ENCODE measurements around the gene SLC16A7. TPM values are rescaled to one million over a fixed set of nuclear protein-coding genes. Genes with fewer than 3 reads are reported as not detected.

Gene SLC16A7
- total RNA-seq, 4 donors from 2014 or later: 20.8 to 31.0 (median 28.3) TPM

GRCh38 chr12:59627582-59627981, 31.8 kb downstream of the SLC16A7 start:
- H3K4me3 ChIP-seq (ENCODE audit: low read depth, poor library complexity, severe bottlenecking): no peak overlapping the region
- DNase-seq (ENCODE audit: low spot score in 2 of 2): no peak
- intact Hi-C loops (cut with DNase I; ENCODE audit: low total_unique reads): no loop called here
- TF ChIP-seq CTCF (IDR thresholded peaks at IDR 0.05): no peak
- TF ChIP-seq POLR2A (IDR thresholded peaks at IDR 0.05): no peak

- 91% methylated on average over 3 of the region's 3 CpGs for WGBS, 2 donors
- intact Hi-C loops (cut with DNase I; ENCODE audit: low total_unique reads): no loop called here
- DNase-seq (ENCODE audit: low spot score in 2 of 2): no peak
- H3K4me3 ChIP-seq (ENCODE audit: low read depth, poor library complexity, severe bottlenecking): no peak overlapping the region
- TF ChIP-seq CTCF (IDR thresholded peaks at IDR 0.05) (no peak), POLR2A (IDR thresholded peaks at IDR 0.05) (no peak)
These were observed 34.1 kb downstream of the SLC16A7 start for GRCh38 chr12:59629890-59630289.

- 16 to 29% methylated on average over 1 of the region's 1 CpG for WGBS, 2 donors
- no peak for DNase-seq (ENCODE audit: low spot score in 2 of 2)
- H3K4me3 ChIP-seq (ENCODE audit: low read depth, poor library complexity, severe bottlenecking): no peak overlapping the region
- TF ChIP-seq CTCF (IDR thresholded peaks at IDR 0.05) (no peak), POLR2A (IDR thresholded peaks at IDR 0.05) (no peak)
- intact Hi-C loops (cut with DNase I; ENCODE audit: low total_unique reads): no loop called here
These were observed 36.6 kb downstream of the SLC16A7 start for GRCh38 chr12:59632408-59632807.

GRCh38 chr12:59634254-59634653, 38.4 kb downstream of the SLC16A7 start:
- 66 to 89% methylated on average over 1 of the region's 1 CpG for WGBS, 2 donors
- intact Hi-C loops (cut with DNase I; ENCODE audit: low total_unique reads): no loop called here
- no peak overlapping the region for H3K4me3 ChIP-seq (ENCODE audit: low read depth, poor library complexity, severe bottlenecking)
- no peak for TF ChIP-seq CTCF (IDR thresholded peaks at IDR 0.05)
- no peak for TF ChIP-seq POLR2A (IDR thresholded peaks at IDR 0.05)
- DNase-seq (ENCODE audit: low spot score in 2 of 2): no peak

GRCh38 chr12:59636945-59637691, 41.3 kb downstream of the SLC16A7 start:
- intact Hi-C loops (cut with DNase I; ENCODE audit: low total_unique reads): no loop called here
- no peak for DNase-seq (ENCODE audit: low spot score in 2 of 2)
- TF ChIP-seq POLR2A (IDR thresholded peaks at IDR 0.05) (no peak), CTCF (IDR thresholded peaks at IDR 0.05) (no peak)
- WGBS, 2 donors: 91 to 93% methylated on average over 5 of the region's 5 CpGs
- no peak overlapping the region for H3K4me3 ChIP-seq (ENCODE audit: low read depth, poor library complexity, severe bottlenecking)

GRCh38 chr12:59637692-59638070, 41.9 kb downstream of the SLC16A7 start:
- no peak for TF ChIP-seq CTCF (IDR thresholded peaks at IDR 0.05)
- TF ChIP-seq POLR2A (IDR thresholded peaks at IDR 0.05): no peak
- intact Hi-C loops (cut with DNase I; ENCODE audit: low total_unique reads): no loop called here
- no peak overlapping the region for H3K4me3 ChIP-seq (ENCODE audit: low read depth, poor library complexity, severe bottlenecking)
- no peak for DNase-seq (ENCODE audit: low spot score in 2 of 2)
